ENCODE measurements around the gene MON2.

- TF ChIP-seq EZH2 (IDR thresholded peaks at IDR 0.05; ENCODE audit: low read length, missing control alignments) (no peak), CTCF (conservative IDR thresholded peaks at IDR 0.05 in 1 of 2, IDR thresholded peaks at IDR 0.05 in 1 of 2; ENCODE audit: low read depth in 1 of 2, low read length in 2 of 2) (no peak)
Measured at GRCh38 chr12:62598846-62599245, 132.2 kb downstream of the MON2 start.
